Body of pancreas (tissue), 4 donors: ENCODE data around the gene RNFT2. TPM values are rescaled to one million over a fixed set of nuclear protein-coding genes. Genes with fewer than 3 reads are reported as not detected.
"Not testable (repeated sequence)": the region's sequence is repeated elsewhere in the genome, so short reads cannot be mapped to it uniquely, and the experiment has no call there.

Experiments used
- ATAC-seq: fragments of 150-250 bp; one replicate; pipeline ENCODE4 v1.9.1; 2016
- DNase-seq, 4 donors: peaks; one replicate each; pipeline ENCODE4 v3.0.0-alpha.2; 2019
- H3K27ac ChIP-seq, 4 donors: fragments of 200-600 bp; sonication (generic); 1 replicate in 3 of 4; 2 replicates in 1 of 4; pipeline versions ENCODE4 v1.5.1 to v1.6.1; 2016 to 2019; ENCODE audit warnings: mild to moderate bottlenecking in 1 of 4, mixed read lengths in 1 of 4, moderate library complexity in 1 of 4
- H3K27me3 ChIP-seq, 2 donors: fragments of 200-600 bp; sonication (generic); one replicate each; pipeline ENCODE4 v1.6.0; 2016; ENCODE audit warnings: mild to moderate bottlenecking in 1 of 2
- H3K36me3 ChIP-seq, 2 donors: fragments of 200-600 bp; sonication (generic); replicated peaks in 1 of 2; 2 replicates each; pipeline ENCODE4 v1.5.1; 2016; ENCODE audit warnings: low read depth in 2 of 2; ENCODE audit not compliant: insufficient read depth in 1 of 2
- H3K4me1 ChIP-seq: fragments of 200-600 bp; sonication (generic); one replicate; pipeline ENCODE4 v1.6.0; 2016
- H3K4me3 ChIP-seq, 2 donors: fragments of 200-600 bp; sonication (generic); 1 replicate in 1 of 2; 2 replicates in 1 of 2; pipeline ENCODE4 v1.5.1; 2016 to 2019
- H3K9me3 ChIP-seq, 3 donors: fragments of 200-600 bp; sonication (generic); 1 replicate in 2 of 3; 2 replicates in 1 of 3; pipeline ENCODE4 v1.5.1; 2016
- CTCF ChIP-seq, 7 experiments: fragments of 450-650 bp in 4 of 7; fragments of 200-600 bp in 3 of 7; sonication (generic) in 3 of 7; IDR thresholded peaks; one replicate each; pipeline ENCODE4 v1.5.1; 2016 to 2019; ENCODE audit warnings: antibody characterized with exemption in 7 of 7
- POLR2A ChIP-seq, 3 donors: fragments of 450-650 bp; IDR thresholded peaks; one replicate each; pipeline ENCODE4 v1.6.1; 2016; ENCODE audit warnings: antibody characterized with exemption in 3 of 3, mild to moderate bottlenecking in 2 of 3
- WGBS, 2 donors: methylation state at CpG; one replicate each; pipeline ENCODE4 v1.1.5; 2017; 5-methylcytosine and 5-hydroxymethylcytosine counted together
- intact Hi-C: fragments of 100-400 bp; cut with DNase I; formaldehyde crosslinking; loops from one replicate; pipeline ENCODE4 v1.15.1; 2023
- total RNA-seq, 2 donors: library from RNA; depleted of rRNA; stranded (reverse); fragments of >200 nt; gene quantifications; one replicate each; pipeline ENCODE4 v1.1.0, GENCODE V29; 2016

The RNFT2 gene
- total RNA-seq, 2 donors from 2014 or later: 1.3 to 1.6 TPM

GRCh38 chr12:116813271-116814041, 75.3 kb downstream of the RNFT2 start:
- Histone ChIP-seq H3K27me3 (no peaks in the 10 kb centered on the region), H3K4me1 (peaks cover 4% of the 10 kb centered on the region), H3K36me3 (no peaks in the 10 kb centered on the region), H3K4me3 (no peak overlapping the region), H3K9me3 (no peaks in the 10 kb centered on the region), H3K27ac (no peak overlapping the region)
- no peak for ATAC-seq
- WGBS, 2 donors: 66 to 80% methylated on average over 7 of the region's 7 CpGs
- TF ChIP-seq POLR2A (IDR thresholded peaks at IDR 0.05): no peak
- no peak for TF ChIP-seq CTCF (IDR thresholded peaks at IDR 0.05)
- no peak for DNase-seq
- intact Hi-C loops: no loop called here

- H3K27me3 ChIP-seq, H3K9me3 ChIP-seq, H3K4me3 ChIP-seq, H3K4me1 ChIP-seq, H3K27ac ChIP-seq, ATAC-seq, DNase-seq, H3K36me3 ChIP-seq, intact Hi-C loops: not testable (repeated sequence)
- 82% methylated on average over 2 to 10 of the region's 10 CpGs for WGBS, 2 donors
Observed at GRCh38 chr12:116814766-116815165, 76.7 kb downstream of the RNFT2 start.

GRCh38 chr12:116818341-116818856, 80.3 kb downstream of the RNFT2 start:
- WGBS, 2 donors: 34 to 38% methylated on average over 8 to 11 of the region's 11 CpGs
- no peaks in the 10 kb centered on the region for H3K36me3 ChIP-seq
- intact Hi-C loops: no loop called here
- peaks cover 9% of the 10 kb centered on the region for H3K4me1 ChIP-seq
- DNase-seq (peak; percentile 32 to 53 (median 40)), ATAC-seq (no peak)
- peak overlapping the region in 3 of 4 donors; percentile 89 to 96 (median 92) for H3K27ac ChIP-seq
- no peaks in the 10 kb centered on the region for H3K27me3 ChIP-seq
- H3K9me3 ChIP-seq: no peaks in the 10 kb centered on the region
- no peak for TF ChIP-seq POLR2A (IDR thresholded peaks at IDR 0.05)
- TF ChIP-seq CTCF (IDR thresholded peaks at IDR 0.05): no peak
- peak overlapping the region in 1 of 2 donors; percentile 53 for H3K4me3 ChIP-seq

GRCh38 chr12:116818948-116819832, 81.1 kb downstream of the RNFT2 start:
- WGBS, 2 donors: 0% methylated on average over 19 to 70 of the region's 70 CpGs
- peak in 2 of 7 experiments; percentile 37 to 40 for TF ChIP-seq CTCF (IDR thresholded peaks at IDR 0.05)
- TF ChIP-seq POLR2A (IDR thresholded peaks at IDR 0.05): peak; percentile 62 to 80 (median 72)
- intact Hi-C loops: no loop called here
- Histone ChIP-seq H3K27ac (peak overlapping the region; percentile 86 to 96 (median 90)), H3K27me3 (no peaks in the 10 kb centered on the region), H3K4me3 (peak overlapping the region; percentile 24 to 53), H3K9me3 (no peaks in the 10 kb centered on the region), H3K4me1 (peaks cover 9% of the 10 kb centered on the region), H3K36me3 (no peaks in the 10 kb centered on the region)
- ATAC-seq (peak; percentile 99), DNase-seq (peak; percentile 93 to 95 (median 94))
